ENCODE results near the gene AKT1S1.

DNA sequence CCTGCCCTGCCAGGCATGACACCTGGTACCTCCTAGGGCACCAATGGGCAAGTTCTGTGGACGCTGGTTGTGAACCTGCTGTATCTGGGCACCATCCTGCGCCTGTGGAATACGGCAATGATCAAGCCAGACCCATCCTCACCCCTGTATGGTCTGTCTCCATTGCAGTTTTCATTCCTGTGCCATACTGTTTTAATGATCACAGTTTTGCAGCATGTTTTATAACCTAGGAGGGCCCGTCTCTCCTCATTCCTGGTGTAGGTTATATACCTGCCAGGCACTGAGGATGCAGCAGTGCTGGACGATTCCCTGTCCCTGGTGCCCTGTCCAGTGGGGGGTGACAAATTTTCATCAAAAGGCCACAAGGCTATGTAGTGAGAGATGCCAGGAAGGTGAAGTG, 5.9 kb upstream of the AKT1S1 start:
- TF ChIP-seq, protein P1, sequence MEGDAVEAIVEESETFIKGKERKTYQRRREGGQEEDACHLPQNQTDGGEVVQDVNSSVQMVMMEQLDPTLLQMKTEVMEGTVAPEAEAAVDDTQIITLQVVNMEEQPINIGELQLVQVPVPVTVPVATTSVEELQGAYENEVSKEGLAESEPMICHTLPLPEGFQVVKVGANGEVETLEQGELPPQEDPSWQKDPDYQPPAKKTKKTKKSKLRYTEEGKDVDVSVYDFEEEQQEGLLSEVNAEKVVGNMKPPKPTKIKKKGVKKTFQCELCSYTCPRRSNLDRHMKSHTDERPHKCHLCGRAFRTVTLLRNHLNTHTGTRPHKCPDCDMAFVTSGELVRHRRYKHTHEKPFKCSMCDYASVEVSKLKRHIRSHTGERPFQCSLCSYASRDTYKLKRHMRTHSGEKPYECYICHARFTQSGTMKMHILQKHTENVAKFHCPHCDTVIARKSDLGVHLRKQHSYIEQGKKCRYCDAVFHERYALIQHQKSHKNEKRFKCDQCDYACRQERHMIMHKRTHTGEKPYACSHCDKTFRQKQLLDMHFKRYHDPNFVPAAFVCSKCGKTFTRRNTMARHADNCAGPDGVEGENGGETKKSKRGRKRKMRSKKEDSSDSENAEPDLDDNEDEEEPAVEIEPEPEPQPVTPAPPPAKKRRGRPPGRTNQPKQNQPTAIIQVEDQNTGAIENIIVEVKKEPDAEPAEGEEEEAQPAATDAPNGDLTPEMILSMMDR (IDR thresholded peaks at IDR 0.05; ENCODE audit: extremely low read depth in 1 of 2, insufficient read depth in 1 of 2, low read depth in 1 of 2, low read length in 2 of 2), result no peak
- TF ChIP-seq POLR2AphosphoS5 (IDR thresholded peaks at IDR 0.05; ENCODE audit: insufficient read depth, low read depth, low read length) (no peak), EZH2 (IDR thresholded peaks at IDR 0.05; ENCODE audit: borderline replicate concordance, low read depth, low read length, severe bottlenecking) (no peak), JUN (IDR thresholded peaks at IDR 0.05; ENCODE audit: borderline replicate concordance, insufficient read depth, insufficient read length, low read depth) (no peak), POLR2A (IDR thresholded peaks at IDR 0.05; ENCODE audit: low read depth, low read length) (no peak), MAX (IDR thresholded peaks at IDR 0.05; ENCODE audit: insufficient read depth, insufficient read length) (no peak), FOS (IDR thresholded peaks at IDR 0.05; ENCODE audit: borderline replicate concordance, insufficient read depth, low read length) (no peak)

All from endothelial cell of umbilical vein (primary cell).